Uterus (tissue), 4 donors: ENCODE measurements around the gene EPB41L4A. TPM values are rescaled to one million over a fixed set of nuclear protein-coding genes. Genes with fewer than 3 reads are reported as not detected.
"Not testable (repeated sequence)": the region's sequence is repeated elsewhere in the genome, so short reads cannot be mapped to it uniquely, and the experiment has no call there.

Experiments
- DNase-seq, 2 donors: peaks; one replicate each; pipeline ENCODE4 v3.0.0-alpha.2; 2019 to 2020
- H3K27ac ChIP-seq, 2 donors: fragments of 200-600 bp; sonication (generic); 1 replicate in 1 of 2; 2 replicates in 1 of 2; pipeline ENCODE4 v1.5.1; 2016 to 2018
- H3K27me3 ChIP-seq, 2 donors: fragments of 200-600 bp; sonication (generic); one replicate each; pipeline ENCODE4 v1.5.1; 2018 to 2019; ENCODE audit warnings: control low read depth in 1 of 2
- H3K36me3 ChIP-seq, 2 donors: fragments of 200-600 bp; sonication (generic); one replicate each; pipeline ENCODE4 v1.5.1; 2019; ENCODE audit warnings: control low read depth in 1 of 2
- H3K4me1 ChIP-seq, 2 donors: fragments of 200-600 bp; sonication (generic); one replicate each; pipeline ENCODE4 v1.5.1; 2018 to 2019; ENCODE audit warnings: control low read depth in 1 of 2
- H3K4me3 ChIP-seq, 2 donors: fragments of 200-600 bp; sonication (generic); 1 replicate in 1 of 2; 2 replicates in 1 of 2; pipeline ENCODE4 v1.5.1; 2018 to 2019; ENCODE audit warnings: mild to moderate bottlenecking in 1 of 2
- H3K9me3 ChIP-seq, 2 donors: fragments of 200-600 bp; sonication (generic); one replicate each; pipeline ENCODE4 v1.5.1; 2019; ENCODE audit warnings: control low read depth in 1 of 2
- CTCF ChIP-seq, 4 experiments: fragments of 200-600 bp in 2 of 4; fragments of 450-650 bp in 2 of 4; sonication (generic) in 2 of 4; IDR thresholded peaks; one replicate each; pipeline ENCODE4 v1.5.1; 2016 to 2019; ENCODE audit warnings: antibody characterized with exemption in 4 of 4, mild to moderate bottlenecking in 2 of 4, moderate library complexity in 1 of 4
- POLR2A ChIP-seq, 2 donors: fragments of 450-650 bp; IDR thresholded peaks; one replicate each; pipeline ENCODE4 v1.6.1; 2016; ENCODE audit warnings: antibody characterized with exemption in 2 of 2, mild to moderate bottlenecking in 1 of 2, moderate library complexity in 1 of 2
- intact Hi-C: fragments of 100-400 bp; cut with DNase I; formaldehyde crosslinking; loops from one replicate; pipeline ENCODE4 v1.15.1; 2023; ENCODE audit warnings: low total_unique reads
- total RNA-seq, 4 donors: library from RNA; depleted of rRNA in 3 of 4; stranded (reverse); fragments of >200 nt in 3 of 4; gene quantifications; one replicate each; pipeline versions ENCODE4 v1.1.0 to v1.2.4, GENCODE V29; 2014 to 2023
- donor health status: DM: yes; HTN: yes; CAD: no.

EPB41L4A gene
- total RNA-seq, 4 donors from 2014 or later = 6.4 to 47.1 (median 15.1) TPM

GRCh38 chr5:112397690-112398089 lies 21.4 kb downstream of the EPB41L4A start:
- no peak for DNase-seq
- Histone ChIP-seq H3K9me3 (no peaks in the 10 kb centered on the region), H3K27me3 (no peaks in the 10 kb centered on the region), H3K27ac (no peak overlapping the region), H3K36me3 (no peaks in the 10 kb centered on the region), H3K4me1 (no peaks in the 10 kb centered on the region), H3K4me3 (no peak overlapping the region)
- TF ChIP-seq POLR2A (IDR thresholded peaks at IDR 0.05) (no peak), CTCF (IDR thresholded peaks at IDR 0.05) (no peak)
- intact Hi-C loops = no loop called here

GRCh38 chr5:112396430-112396829 lies 22.6 kb downstream of the EPB41L4A start:
- intact Hi-C loops = no loop called here
- H3K27me3 ChIP-seq = no peaks in the 10 kb centered on the region

GRCh38 chr5:112395299-112395698 lies 23.8 kb downstream of the EPB41L4A start:
- H3K9me3 ChIP-seq, H3K27me3 ChIP-seq, H3K4me3 ChIP-seq, DNase-seq, H3K36me3 ChIP-seq, intact Hi-C loops, H3K4me1 ChIP-seq, H3K27ac ChIP-seq: not testable (repeated sequence)

More at GRCh38 chr5:112396430-112396829, 22.6 kb downstream of the EPB41L4A start:
- Histone ChIP-seq H3K36me3 (no peaks in the 10 kb centered on the region), H3K4me1 (no peaks in the 10 kb centered on the region), H3K4me3 (no peak overlapping the region), H3K27ac (no peak overlapping the region), H3K9me3 (no peaks in the 10 kb centered on the region)
- no peak for DNase-seq
- TF ChIP-seq POLR2A (IDR thresholded peaks at IDR 0.05) = no peak
- no peak for TF ChIP-seq CTCF (IDR thresholded peaks at IDR 0.05)

- no peaks in the 10 kb centered on the region for H3K9me3 ChIP-seq
- DNase-seq = no peak
- no peaks in the 10 kb centered on the region for H3K27me3 ChIP-seq
- H3K4me1 ChIP-seq = no peaks in the 10 kb centered on the region
- no peak overlapping the region for H3K27ac ChIP-seq
- H3K36me3 ChIP-seq = no peaks in the 10 kb centered on the region
- intact Hi-C loops = no loop called here
- no peak overlapping the region for H3K4me3 ChIP-seq
- no peak for TF ChIP-seq CTCF (IDR thresholded peaks at IDR 0.05)
- TF ChIP-seq POLR2A (IDR thresholded peaks at IDR 0.05) = no peak
Observed at GRCh38 chr5:112390327-112390726, 28.8 kb downstream of the EPB41L4A start.

GRCh38 chr5:112388739-112389138 lies 30.3 kb downstream of the EPB41L4A start:
- Histone ChIP-seq H3K36me3 (no peaks in the 10 kb centered on the region), H3K9me3 (no peaks in the 10 kb centered on the region), H3K27me3 (no peaks in the 10 kb centered on the region), H3K4me3 (no peak overlapping the region), H3K27ac (no peak overlapping the region), H3K4me1 (no peaks in the 10 kb centered on the region)
- intact Hi-C loops = no loop called here
- TF ChIP-seq CTCF (IDR thresholded peaks at IDR 0.05) (no peak), POLR2A (IDR thresholded peaks at IDR 0.05) (no peak)
- DNase-seq = no peak

GRCh38 chr5:112388074-112388473 lies 31.0 kb downstream of the EPB41L4A start:
- Histone ChIP-seq H3K4me1 (no peaks in the 10 kb centered on the region), H3K9me3 (no peaks in the 10 kb centered on the region), H3K27me3 (no peaks in the 10 kb centered on the region), H3K27ac (no peak overlapping the region), H3K36me3 (no peaks in the 10 kb centered on the region), H3K4me3 (no peak overlapping the region)
- intact Hi-C loops = no loop called here
- TF ChIP-seq CTCF (IDR thresholded peaks at IDR 0.05) (no peak), POLR2A (IDR thresholded peaks at IDR 0.05) (no peak)
- no peak for DNase-seq
